GM23338 (cell line): ENCODE data around the gene IGFL3. TPM values are rescaled to one million over a fixed set of nuclear protein-coding genes. Genes with fewer than 3 reads are reported as not detected.

Experiments
- ATAC-seq: fragments of 200-7000 bp; cut with Tn5 transposase; 3 replicates; pipeline ENCODE4 v1.9.1; 2020
- DNase-seq: peaks from one replicate; pipeline ENCODE4 v3.0.0-alpha.2; 2015; ENCODE audit warnings: low spot score
- H2AFZ ChIP-seq: fragments of 200-600 bp; sonication (generic); 2 replicates; pipeline ENCODE4 v1.8.0; 2016; ENCODE audit warnings: antibody characterized with exemption, mild to moderate bottlenecking, moderate library complexity
- H3F3A ChIP-seq: fragments of 200-600 bp; sonication (generic); replicated peaks from 2 replicates; pipeline ENCODE4 v1.8.0; 2017; ENCODE audit warnings: antibody characterized with exemption, mixed run types, low read depth
- H3K27ac ChIP-seq: fragments of 200-600 bp; sonication (generic); 2 replicates; pipeline ENCODE4 v1.6.1; 2016; ENCODE audit warnings: low read depth
- H3K27me3 ChIP-seq: fragments of 200-600 bp; sonication (generic); 2 replicates; pipeline ENCODE4 v1.8.0; 2016; ENCODE audit warnings: mild to moderate bottlenecking, mixed run types, moderate library complexity; ENCODE audit not compliant: insufficient read depth
- H3K36me3 ChIP-seq: fragments of 200-600 bp; sonication (generic); 2 replicates; pipeline ENCODE4 v1.8.0; 2016; ENCODE audit warnings: mild to moderate bottlenecking; ENCODE audit not compliant: insufficient read depth
- H3K4me1 ChIP-seq: fragments of 200-600 bp; sonication (generic); 2 replicates; pipeline ENCODE4 v1.8.0; 2016; ENCODE audit warnings: mild to moderate bottlenecking, moderate library complexity; ENCODE audit not compliant: insufficient read depth
- H3K4me2 ChIP-seq: fragments of 200-600 bp; sonication (generic); 2 replicates; pipeline ENCODE4 v1.7.1; 2017; ENCODE audit warnings: mixed run types
- H3K4me3 ChIP-seq: fragments of 200-600 bp; sonication (generic); 2 replicates; pipeline ENCODE4 v1.6.1; 2016; ENCODE audit warnings: mixed run types
- H3K79me2 ChIP-seq: fragments of 200-600 bp; sonication (generic); replicated peaks from 2 replicates; pipeline ENCODE4 v1.8.0; 2017; ENCODE audit warnings: mild to moderate bottlenecking; ENCODE audit not compliant: insufficient read depth
- H3K9me2 ChIP-seq: fragments of 200-600 bp; sonication (generic); 2 replicates; pipeline ENCODE4 v1.8.0; 2017; ENCODE audit not compliant: insufficient read depth
- H4K20me1 ChIP-seq: fragments of 200-600 bp; sonication (generic); replicated peaks from 2 replicates; pipeline ENCODE4 v1.8.0; 2017; ENCODE audit warnings: mild to moderate bottlenecking; ENCODE audit not compliant: insufficient read depth
- H3K27ac Mint-ChIP-seq: 2 replicates; pipeline ENCODE4 v1.8.0; 2020; ENCODE audit warnings: inconsistent platforms, mild to moderate bottlenecking, moderate library complexity, mixed read lengths
- H3K27me3 Mint-ChIP-seq: 3 replicates; pipeline ENCODE4 v1.8.0; 2022; ENCODE audit warnings: low read depth, mild to moderate bottlenecking, moderate library complexity, mixed read lengths, inconsistent platforms; ENCODE audit not compliant: insufficient read depth, poor library complexity
- H3K36me3 Mint-ChIP-seq: 3 replicates; pipeline ENCODE4 v1.8.0; 2021; ENCODE audit warnings: low read depth, mild to moderate bottlenecking, inconsistent platforms, moderate library complexity, mixed read lengths
- H3K4me1 Mint-ChIP-seq: 3 replicates; pipeline ENCODE4 v1.8.0; 2020; ENCODE audit warnings: mild to moderate bottlenecking, inconsistent platforms, mixed read lengths
- H3K4me3 Mint-ChIP-seq: 3 replicates; pipeline ENCODE4 v1.8.0; 2021; ENCODE audit warnings: moderate library complexity, mild to moderate bottlenecking, inconsistent platforms, mixed read lengths
- H3K9me3 Mint-ChIP-seq: 3 replicates; pipeline ENCODE4 v1.8.0; 2020; ENCODE audit warnings: moderate library complexity, mild to moderate bottlenecking, inconsistent platforms, mixed read lengths
- CREB1 ChIP-seq: fragments of 250-450 bp; sonication (Bioruptor Pico); IDR thresholded peaks from 2 replicates; pipeline ENCODE4 v1.5.0; 2020; ENCODE audit warnings: low read depth, mild to moderate bottlenecking, moderate library complexity
- EZH2 ChIP-seq: fragments of 200-600 bp; sonication (generic); IDR thresholded peaks from one replicate; pipeline ENCODE4 v1.8.0; 2017; ENCODE audit warnings: antibody characterized with exemption, mild to moderate bottlenecking, low read depth; ENCODE audit not compliant: unreplicated experiment
- EZH2phosphoT487 ChIP-seq: fragments of 200-600 bp; sonication (generic); IDR thresholded peaks from one replicate; pipeline ENCODE4 v1.8.1; 2018; ENCODE audit warnings: antibody characterized with exemption; ENCODE audit not compliant: unreplicated experiment
- JUNB ChIP-seq: IDR thresholded peaks from one replicate; pipeline ENCODE4 v1.6.1; 2016; ENCODE audit warnings: antibody characterized with exemption; ENCODE audit not compliant: unreplicated experiment
- NANOG ChIP-seq: IDR thresholded peaks from 2 replicates; pipeline ENCODE4 v1.6.1; 2016; ENCODE audit warnings: antibody characterized with exemption, borderline replicate concordance
- POLR2AphosphoS5 ChIP-seq: IDR thresholded peaks from 2 replicates; pipeline ENCODE4 v1.6.1; 2016; ENCODE audit warnings: antibody characterized with exemption, low read depth
- STAT1 ChIP-seq: IDR thresholded peaks from one replicate; pipeline ENCODE4 v1.6.1; 2016; ENCODE audit warnings: antibody characterized with exemption; ENCODE audit not compliant: unreplicated experiment
- ZNF114 ChIP-seq: fragments of 250-450 bp; sonication (Bioruptor Pico); IDR thresholded peaks from 2 replicates; pipeline ENCODE4 v1.5.0; 2020; ENCODE audit warnings: mild to moderate bottlenecking, moderate library complexity
- polyA plus RNA-seq: library from polyadenylated mRNA; unstranded; fragments of >200 nt; fragmentation: Nextera tagmentation; extraction: Ambion mirVana; gene quantifications from 2 replicates; pipeline ENCODE4 v1.2.1, GENCODE V29; 2016
- total RNA-seq: library from RNA; depleted of rRNA; stranded (reverse); fragments of >200 nt; shearing (Covaris generic); gene quantifications from 2 replicates; pipeline ENCODE4 v1.2.3, GENCODE V29; 2014
- TF ChIP-seq, protein P1 (sequence below): fragments of 250-450 bp; sonication (Bioruptor Pico); IDR thresholded peaks from 2 replicates; pipeline ENCODE4 v1.5.0; 2020; ENCODE audit warnings: mild to moderate bottlenecking, moderate library complexity
- TF ChIP-seq, protein P2 (sequence below): IDR thresholded peaks from 2 replicates; pipeline ENCODE4 v1.6.1; 2016; ENCODE audit warnings: antibody characterized with exemption

Gene IGFL3
- total and polyA plus RNA-seq, 2 experiments from 2014 or later, result not detected

DNA sequence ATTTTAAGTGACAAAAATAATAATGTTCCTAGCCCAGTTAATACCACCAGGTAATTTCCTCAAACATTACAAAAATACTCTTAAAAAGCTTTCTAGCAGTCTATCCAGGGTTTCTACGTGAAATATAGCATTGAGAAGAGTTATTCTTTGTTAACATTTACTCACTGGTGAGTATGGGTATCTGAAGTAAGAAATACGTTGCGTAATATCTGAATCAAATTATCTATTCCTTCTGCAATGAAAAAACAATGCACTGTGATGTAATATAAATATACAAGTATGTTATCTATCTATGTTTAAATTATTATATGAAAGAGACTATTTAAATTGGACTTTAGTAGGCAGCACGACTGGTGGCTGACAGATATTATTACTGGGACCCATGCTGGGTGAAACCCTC, 17.8 kb upstream of the IGFL3 start:
- no peaks in the 10 kb centered on the region; the same call in 2 of the 3 replicates for H3K36me3 Mint-ChIP-seq
- H3K79me2 ChIP-seq, result no peaks in the 10 kb centered on the region
- H3K4me2 ChIP-seq, result no peak overlapping the region
- H3K27ac Mint-ChIP-seq, result no peak overlapping the region
- H3K27ac ChIP-seq, result no peak overlapping the region
- no peak overlapping the region for H3K4me3 Mint-ChIP-seq
- H3K4me1 ChIP-seq, result no peaks in the 10 kb centered on the region
- H3K9me3 Mint-ChIP-seq, result no peaks in the 10 kb centered on the region
- TF ChIP-seq NANOG (no peak), EZH2 (no peak), STAT1 (no peak), ZNF114 (no peak), CREB1 (no peak)
- TF ChIP-seq, protein P1, sequence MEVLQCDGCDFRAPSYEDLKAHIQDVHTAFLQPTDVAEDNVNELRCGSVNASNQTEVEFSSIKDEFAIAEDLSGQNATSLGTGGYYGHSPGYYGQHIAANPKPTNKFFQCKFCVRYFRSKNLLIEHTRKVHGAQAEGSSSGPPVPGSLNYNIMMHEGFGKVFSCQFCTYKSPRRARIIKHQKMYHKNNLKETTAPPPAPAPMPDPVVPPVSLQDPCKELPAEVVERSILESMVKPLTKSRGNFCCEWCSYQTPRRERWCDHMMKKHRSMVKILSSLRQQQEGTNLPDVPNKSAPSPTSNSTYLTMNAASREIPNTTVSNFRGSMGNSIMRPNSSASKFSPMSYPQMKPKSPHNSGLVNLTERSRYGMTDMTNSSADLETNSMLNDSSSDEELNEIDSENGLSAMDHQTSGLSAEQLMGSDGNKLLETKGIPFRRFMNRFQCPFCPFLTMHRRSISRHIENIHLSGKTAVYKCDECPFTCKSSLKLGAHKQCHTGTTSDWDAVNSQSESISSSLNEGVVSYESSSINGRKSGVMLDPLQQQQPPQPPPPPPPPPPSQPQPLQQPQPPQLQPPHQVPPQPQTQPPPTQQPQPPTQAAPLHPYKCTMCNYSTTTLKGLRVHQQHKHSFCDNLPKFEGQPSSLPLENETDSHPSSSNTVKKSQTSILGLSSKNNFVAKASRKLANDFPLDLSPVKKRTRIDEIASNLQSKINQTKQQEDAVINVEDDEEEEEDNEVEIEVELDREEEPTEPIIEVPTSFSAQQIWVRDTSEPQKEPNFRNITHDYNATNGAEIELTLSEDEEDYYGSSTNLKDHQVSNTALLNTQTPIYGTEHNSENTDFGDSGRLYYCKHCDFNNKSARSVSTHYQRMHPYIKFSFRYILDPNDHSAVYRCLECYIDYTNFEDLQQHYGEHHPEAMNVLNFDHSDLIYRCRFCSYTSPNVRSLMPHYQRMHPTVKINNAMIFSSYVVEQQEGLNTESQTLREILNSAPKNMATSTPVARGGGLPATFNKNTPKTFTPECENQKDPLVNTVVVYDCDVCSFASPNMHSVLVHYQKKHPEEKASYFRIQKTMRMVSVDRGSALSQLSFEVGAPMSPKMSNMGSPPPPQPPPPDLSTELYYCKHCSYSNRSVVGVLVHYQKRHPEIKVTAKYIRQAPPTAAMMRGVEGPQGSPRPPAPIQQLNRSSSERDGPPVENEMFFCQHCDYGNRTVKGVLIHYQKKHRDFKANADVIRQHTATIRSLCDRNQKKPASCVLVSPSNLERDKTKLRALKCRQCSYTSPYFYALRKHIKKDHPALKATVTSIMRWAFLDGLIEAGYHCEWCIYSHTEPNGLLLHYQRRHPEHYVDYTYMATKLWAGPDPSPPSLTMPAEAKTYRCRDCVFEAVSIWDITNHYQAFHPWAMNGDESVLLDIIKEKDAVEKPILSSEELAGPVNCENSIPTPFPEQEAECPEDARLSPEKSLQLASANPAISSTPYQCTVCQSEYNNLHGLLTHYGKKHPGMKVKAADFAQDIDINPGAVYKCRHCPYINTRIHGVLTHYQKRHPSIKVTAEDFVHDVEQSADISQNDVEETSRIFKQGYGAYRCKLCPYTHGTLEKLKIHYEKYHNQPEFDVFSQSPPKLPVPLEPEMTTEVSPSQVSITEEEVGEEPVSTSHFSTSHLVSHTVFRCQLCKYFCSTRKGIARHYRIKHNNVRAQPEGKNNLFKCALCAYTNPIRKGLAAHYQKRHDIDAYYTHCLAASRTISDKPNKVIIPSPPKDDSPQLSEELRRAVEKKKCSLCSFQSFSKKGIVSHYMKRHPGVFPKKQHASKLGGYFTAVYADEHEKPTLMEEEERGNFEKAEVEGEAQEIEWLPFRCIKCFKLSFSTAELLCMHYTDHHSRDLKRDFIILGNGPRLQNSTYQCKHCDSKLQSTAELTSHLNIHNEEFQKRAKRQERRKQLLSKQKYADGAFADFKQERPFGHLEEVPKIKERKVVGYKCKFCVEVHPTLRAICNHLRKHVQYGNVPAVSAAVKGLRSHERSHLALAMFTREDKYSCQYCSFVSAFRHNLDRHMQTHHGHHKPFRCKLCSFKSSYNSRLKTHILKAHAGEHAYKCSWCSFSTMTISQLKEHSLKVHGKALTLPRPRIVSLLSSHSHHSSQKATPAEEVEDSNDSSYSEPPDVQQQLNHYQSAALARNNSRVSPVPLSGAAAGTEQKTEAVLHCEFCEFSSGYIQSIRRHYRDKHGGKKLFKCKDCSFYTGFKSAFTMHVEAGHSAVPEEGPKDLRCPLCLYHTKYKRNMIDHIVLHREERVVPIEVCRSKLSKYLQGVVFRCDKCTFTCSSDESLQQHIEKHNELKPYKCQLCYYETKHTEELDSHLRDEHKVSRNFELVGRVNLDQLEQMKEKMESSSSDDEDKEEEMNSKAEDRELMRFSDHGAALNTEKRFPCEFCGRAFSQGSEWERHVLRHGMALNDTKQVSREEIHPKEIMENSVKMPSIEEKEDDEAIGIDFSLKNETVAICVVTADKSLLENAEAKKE (CRISPR knock-in tag), result no peak
- peaks cover 7% of the 10 kb centered on the region; the same call in 1 of the 2 replicates for H3K9me2 ChIP-seq
- no peaks in the 10 kb centered on the region for H4K20me1 ChIP-seq
- DNase-seq (no peak), ATAC-seq (no peak)
- no peaks in the 10 kb centered on the region for H3K27me3 ChIP-seq
- no peak overlapping the region for H3K4me3 ChIP-seq
- no peak overlapping the region for H2AFZ ChIP-seq
- H3K4me1 Mint-ChIP-seq, result no peaks in the 10 kb centered on the region; the same call in 2 of the 3 replicates
- peaks cover 9% of the 10 kb centered on the region for H3K27me3 Mint-ChIP-seq
- H3K36me3 ChIP-seq, result no peaks in the 10 kb centered on the region
- H3F3A ChIP-seq, result no peaks in the 10 kb centered on the region

DNA sequence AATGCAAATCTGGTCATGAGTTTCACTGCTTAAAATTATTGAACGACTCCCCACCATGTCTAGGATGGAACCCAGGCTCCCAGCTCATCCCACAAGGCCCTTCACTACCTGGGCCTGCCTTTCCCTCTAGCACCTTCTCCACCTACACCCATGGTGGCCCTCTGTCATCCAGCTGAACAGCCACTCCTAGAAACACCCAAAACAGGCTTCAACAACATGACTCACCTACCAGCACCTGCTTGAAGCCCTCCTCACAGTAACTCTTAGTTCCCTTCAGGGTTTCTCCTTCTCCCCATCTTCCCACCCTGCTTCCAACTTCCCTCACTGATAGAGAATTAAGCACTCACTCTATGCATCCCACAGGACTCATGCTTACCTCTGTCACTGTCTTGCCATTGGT, 16.9 kb upstream of the IGFL3 start:
- no peak overlapping the region for H3K4me3 Mint-ChIP-seq
- H3K9me3 Mint-ChIP-seq, result no peaks in the 10 kb centered on the region
- H3K27ac Mint-ChIP-seq, result no peak overlapping the region
- Histone ChIP-seq H3K27ac (no peak overlapping the region), H3K4me3 (no peak overlapping the region), H3K36me3 (no peaks in the 10 kb centered on the region), H3K4me2 (no peak overlapping the region), H3F3A (no peaks in the 10 kb centered on the region), H3K27me3 (no peaks in the 10 kb centered on the region), H4K20me1 (no peaks in the 10 kb centered on the region), H3K4me1 (no peaks in the 10 kb centered on the region), H3K79me2 (no peaks in the 10 kb centered on the region), H3K9me2 (peaks cover 7% of the 10 kb centered on the region; the same call in 1 of the 2 replicates), H2AFZ (no peak overlapping the region)
- no peaks in the 10 kb centered on the region; the same call in 2 of the 3 replicates for H3K4me1 Mint-ChIP-seq
- H3K36me3 Mint-ChIP-seq, result no peaks in the 10 kb centered on the region; the same call in 2 of the 3 replicates
- DNase-seq (no peak), ATAC-seq (no peak)
- peaks cover 9% of the 10 kb centered on the region for H3K27me3 Mint-ChIP-seq
- TF ChIP-seq, protein P2, sequence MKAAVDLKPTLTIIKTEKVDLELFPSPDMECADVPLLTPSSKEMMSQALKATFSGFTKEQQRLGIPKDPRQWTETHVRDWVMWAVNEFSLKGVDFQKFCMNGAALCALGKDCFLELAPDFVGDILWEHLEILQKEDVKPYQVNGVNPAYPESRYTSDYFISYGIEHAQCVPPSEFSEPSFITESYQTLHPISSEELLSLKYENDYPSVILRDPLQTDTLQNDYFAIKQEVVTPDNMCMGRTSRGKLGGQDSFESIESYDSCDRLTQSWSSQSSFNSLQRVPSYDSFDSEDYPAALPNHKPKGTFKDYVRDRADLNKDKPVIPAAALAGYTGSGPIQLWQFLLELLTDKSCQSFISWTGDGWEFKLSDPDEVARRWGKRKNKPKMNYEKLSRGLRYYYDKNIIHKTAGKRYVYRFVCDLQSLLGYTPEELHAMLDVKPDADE, result no peak
- TF ChIP-seq CREB1, result no peak
- TF ChIP-seq POLR2AphosphoS5, result no peak
- no peak for TF ChIP-seq EZH2phosphoT487
- TF ChIP-seq JUNB, result no peak
